ENCODE data around the gene RAB26.
A peak's percentile ranks its signal among the peaks of the same experiment; 100 is the strongest.

The RAB26 gene

DNA sequence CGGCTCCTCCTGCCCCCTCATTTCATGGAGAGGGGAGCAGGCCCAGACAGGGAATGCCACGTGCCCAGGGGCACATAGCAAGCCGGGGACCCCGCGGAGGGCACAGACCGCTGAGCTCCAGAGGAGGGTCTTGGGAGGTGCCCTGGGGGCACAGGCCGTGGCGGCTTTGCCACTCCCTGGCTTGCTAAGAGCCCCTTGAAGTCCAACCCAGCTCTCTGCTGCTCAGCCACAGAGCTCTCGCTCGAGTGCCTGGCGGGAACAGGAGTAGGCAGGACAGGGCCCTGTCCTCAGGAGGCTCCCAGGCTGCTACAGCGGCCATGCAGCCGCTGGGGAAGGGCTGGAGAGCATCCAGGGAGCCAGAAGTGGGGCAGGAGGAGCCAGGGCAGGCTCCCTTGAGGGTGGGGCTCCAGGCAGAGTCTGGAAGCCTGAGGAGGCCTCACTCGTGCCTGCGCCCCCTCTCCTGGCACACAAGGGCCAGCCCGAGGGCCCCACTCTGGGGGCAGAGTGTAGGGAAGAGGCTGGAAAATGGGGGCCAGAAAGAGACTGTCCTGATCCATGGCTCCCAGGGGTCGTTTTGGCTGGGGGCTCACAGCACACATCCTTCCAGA, 4.4 kb upstream of the RAB26 start:
- no peak for DNase-seq (ENCODE audit: low read depth)

DNA sequence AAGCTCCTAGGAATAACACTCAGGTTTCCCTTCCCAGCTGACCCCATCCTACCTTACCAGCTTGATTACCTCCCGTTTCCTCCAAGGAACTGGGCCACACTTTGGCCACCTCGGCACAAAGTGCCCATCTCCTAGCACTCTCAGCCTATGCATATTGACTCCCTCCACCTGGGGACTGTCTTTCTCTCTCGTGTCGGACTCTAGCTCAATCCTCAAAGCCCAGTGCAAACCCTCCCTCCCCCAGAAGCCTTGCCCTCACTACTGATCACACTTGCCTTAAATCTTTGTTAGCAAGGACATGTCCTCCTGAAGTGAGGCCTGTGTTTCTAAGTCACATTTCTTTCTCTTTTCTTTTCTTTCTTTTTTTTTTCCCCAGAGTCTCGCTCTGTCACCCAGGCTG, 2.6 kb upstream of the RAB26 start:
- DNase-seq (ENCODE audit: low read depth), result no peak

DNA sequence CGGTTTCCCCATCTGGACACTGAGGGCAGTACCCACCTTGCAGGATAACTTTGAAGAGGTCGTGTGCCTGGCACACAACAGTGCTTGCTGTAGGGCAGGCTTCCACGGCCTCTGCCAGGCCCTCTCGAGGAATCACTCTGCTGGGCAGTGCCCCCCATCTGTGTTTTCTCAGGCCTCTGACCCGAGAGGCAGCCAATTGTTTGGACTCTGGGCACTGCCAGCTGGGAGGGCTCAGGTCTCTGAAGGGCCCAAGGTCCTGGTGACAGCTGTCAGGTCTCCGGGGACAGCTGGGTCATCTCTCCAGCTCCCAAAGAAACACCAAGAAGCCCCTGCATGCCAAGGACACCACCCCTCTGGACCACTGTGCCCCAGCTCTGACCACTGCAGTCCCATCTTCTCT, 1.0 kb upstream of the RAB26 start:
- DNase-seq (ENCODE audit: low read depth), result no peak

DNA sequence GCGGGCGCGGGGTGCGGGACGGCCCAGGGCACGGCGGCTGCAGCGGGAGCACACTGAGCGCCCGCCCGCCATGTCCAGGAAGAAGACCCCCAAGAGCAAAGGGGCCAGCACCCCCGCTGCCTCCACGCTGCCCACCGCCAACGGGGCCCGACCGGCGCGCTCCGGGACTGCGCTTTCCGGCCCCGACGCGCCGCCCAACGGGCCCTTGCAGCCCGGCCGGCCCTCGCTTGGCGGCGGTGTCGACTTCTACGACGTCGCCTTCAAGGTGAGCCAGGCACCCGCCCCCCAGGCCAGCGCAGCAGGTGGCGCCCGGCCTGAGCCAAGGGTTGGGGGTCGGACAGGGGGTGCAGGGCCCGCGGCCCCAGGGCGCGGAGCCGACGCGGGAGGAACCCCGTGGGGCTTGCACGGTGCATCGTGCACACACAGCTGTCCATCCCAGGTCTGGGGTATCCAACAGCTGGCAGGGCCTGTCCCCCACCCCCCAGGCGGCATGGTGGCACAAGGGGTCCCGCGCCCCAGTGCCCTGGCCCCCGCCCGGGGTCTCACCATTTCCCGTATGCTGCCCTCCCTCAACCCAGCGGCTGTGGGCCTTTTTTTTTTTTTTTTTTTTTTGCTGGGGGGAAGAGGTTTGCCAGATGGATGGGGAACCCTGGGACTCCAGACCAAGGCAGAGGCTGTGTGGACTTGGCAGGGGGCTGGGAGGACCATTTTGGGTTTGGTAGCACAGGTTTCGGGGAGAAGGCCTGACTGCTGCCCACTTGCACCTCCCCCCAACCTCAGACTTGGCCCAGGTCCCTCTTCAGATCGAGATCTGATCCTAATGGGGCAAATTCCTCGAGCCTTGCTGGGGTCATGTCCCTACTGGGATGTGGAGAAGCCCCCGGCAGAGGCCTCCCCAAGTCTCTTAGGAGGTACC, 547 bp downstream of the RAB26 start:
- DNase-seq (ENCODE audit: low read depth), result no peak

DNA sequence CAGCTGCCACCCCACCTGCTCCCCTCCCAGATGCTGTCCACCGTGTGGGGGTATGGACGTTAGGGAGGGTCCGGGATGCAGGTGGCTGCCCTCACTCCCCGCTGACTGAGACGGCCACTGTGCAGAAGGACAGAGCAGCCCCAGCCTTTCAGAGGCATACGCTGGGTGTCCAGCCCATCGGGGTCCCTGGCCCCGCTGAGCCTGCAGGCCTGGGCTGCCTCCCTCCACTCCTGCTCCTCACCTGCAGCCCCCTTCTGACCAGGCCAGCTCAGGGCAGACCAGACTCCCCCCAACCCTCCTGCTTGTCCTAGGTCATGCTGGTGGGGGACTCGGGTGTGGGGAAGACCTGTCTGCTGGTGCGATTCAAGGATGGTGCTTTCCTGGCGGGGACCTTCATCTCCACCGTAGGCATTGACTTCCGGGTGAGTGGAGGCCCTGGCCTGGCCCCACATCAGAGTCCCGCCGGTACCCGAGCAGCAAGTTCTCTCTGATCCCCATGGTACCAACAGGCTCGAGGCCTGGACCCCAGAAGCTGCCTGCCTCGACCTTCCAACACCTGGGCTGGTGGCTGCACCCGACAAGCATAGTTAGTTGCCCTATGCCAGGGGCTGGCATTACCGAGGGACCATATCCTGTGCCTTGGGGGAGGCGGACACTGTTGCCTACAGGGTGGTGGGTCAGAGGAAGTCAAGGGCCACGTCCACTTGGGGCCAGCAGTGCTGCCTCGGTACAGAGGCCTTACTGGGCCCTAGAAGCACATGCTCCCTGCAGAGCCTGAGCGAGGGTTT, 1.4 kb downstream of the RAB26 start:
- DNase-seq (ENCODE audit: low read depth), result no peak

DNA sequence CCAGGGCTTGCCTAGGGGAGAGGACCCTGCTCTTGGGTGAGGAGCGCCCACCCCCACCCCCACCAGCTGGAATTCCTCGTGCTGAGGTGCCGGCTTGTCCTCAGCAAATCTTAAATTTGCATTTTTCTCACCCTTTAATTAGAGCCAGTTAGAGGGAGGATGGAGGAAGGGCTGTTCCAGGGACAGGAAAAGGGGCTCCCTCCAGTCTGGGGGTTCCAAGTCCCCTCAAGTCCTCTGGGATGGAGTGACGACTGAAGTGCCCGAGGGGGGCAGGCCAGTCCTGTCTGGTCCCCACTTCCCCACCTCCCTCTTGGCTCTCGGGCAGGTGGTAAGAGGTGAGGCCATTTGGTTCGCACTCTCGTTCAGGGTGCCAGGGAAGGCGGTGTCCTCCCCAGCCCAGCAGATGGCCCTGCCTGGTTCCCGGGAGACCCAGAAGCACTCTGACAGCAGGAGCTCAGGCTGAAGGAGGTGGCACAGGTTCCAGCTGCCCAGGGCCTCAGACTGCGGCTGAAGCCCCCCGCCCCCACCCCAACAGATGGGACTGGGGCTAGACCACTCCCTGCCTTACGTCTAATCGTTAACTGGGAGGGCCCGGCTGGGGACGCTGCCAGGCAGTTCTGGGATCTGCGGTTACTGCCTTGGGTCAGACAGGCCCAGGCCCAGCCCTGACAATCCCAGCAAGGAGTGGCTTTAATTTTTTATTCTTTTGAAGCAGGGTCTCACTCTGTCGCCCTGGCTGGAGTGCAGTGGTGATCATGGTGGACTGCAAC, 2.2 kb downstream of the RAB26 start:
- DNase-seq (ENCODE audit: low read depth), result no peak

DNA sequence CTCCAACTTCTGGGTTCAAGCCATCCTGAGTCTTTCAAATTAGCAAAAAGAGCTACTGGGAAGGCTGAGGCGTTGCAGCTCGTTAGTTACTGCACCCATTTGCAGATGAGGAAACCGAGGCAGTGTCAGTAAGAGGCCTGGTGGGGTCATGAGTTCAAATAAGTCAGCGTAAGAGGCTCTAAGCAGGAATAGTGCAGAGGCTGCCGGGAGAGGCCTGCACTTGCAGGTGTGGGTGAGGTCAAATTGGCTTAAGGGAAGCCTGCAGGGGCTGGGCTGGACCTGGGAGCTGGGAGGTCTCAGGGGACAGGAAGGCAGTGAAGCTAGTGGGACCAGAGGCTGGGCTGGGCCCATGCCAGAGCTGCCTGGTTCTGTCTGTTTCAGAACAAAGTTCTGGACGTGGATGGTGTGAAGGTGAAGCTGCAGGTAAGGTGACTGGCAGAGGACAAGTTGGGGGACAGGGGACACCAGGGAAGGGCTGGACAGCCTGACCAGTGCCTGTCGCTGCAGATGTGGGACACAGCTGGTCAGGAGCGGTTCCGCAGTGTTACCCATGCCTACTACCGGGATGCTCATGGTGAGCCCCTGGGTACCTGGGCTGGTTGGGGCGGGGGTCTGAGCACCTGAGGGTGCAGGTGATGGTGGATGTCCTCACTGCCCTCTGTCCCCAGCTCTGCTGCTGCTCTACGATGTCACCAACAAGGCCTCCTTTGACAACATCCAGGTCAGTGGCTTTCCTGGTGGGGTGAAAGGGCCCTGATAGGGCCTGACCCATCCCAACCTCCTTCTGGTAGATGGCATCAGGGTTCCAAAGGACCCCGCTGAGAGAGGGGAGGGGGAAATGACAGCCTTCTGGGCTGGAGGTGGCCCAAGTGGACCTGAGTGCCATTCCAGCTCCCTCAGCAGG, 3.0 kb downstream of the RAB26 start:
- no peak for DNase-seq (ENCODE audit: low read depth)

DNA sequence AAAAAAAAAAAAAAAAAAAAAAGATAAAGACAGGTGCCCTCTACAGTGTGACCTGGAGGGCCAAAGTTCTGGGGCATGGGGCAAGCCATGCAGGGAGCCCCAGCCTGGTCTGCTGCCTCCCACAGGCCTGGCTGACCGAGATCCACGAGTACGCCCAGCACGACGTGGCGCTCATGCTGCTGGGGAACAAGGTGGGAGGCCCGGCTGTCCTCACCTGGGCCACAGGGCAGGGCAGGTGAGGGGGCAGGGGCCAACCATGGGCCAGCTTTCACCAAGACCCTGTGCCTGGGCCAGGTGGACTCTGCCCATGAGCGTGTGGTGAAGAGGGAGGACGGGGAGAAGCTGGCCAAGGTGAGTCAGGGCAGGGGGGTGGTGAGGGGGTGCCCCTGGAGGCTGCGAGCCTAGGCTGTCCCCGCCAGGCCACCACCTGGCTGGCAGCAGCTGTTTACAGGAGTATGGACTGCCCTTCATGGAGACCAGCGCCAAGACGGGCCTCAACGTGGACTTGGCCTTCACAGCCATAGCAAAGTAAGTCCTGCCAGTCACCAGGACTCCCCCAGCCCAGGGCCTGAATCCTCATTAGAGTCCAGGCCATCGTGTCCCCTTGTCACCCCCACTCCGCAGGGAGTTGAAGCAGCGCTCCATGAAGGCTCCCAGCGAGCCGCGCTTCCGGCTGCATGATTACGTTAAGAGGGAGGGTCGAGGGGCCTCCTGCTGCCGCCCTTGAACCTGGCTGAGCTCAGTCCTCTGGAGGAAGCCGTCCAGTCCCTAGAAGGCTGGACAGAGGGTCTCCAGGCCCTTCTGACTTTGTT, 4.5 kb downstream of the RAB26 start:
- DNase-seq (ENCODE audit: low read depth), result no peak

DNA sequence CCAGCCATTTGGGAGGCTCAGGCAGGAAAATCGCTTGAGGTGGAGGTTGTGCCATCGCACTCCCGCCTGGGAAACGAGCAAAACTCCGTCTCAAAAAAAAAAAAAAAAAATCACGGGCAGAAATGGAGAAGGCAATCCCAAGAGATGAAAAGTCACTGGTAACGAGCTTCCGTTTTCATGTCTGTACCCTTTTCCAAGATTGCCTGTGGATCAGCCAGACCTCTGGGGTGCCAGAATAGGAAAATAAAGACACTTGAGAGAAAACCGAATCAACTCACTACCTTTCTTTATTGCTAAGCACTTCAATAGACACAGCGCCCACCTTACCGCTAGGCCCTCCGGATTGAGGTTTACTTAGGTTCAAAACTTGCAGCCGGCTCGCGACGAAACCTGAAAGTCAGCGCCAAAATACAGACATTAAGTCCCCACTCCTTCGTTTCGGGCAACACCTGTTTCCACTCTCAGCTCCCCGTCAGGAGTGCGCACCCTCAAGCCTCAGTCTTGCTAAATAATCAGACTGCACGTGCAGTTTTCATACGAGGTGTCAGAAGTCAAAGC, 6.2 kb downstream of the RAB26 start:
- peak; percentile 42 for DNase-seq (ENCODE audit: low read depth)

DNA sequence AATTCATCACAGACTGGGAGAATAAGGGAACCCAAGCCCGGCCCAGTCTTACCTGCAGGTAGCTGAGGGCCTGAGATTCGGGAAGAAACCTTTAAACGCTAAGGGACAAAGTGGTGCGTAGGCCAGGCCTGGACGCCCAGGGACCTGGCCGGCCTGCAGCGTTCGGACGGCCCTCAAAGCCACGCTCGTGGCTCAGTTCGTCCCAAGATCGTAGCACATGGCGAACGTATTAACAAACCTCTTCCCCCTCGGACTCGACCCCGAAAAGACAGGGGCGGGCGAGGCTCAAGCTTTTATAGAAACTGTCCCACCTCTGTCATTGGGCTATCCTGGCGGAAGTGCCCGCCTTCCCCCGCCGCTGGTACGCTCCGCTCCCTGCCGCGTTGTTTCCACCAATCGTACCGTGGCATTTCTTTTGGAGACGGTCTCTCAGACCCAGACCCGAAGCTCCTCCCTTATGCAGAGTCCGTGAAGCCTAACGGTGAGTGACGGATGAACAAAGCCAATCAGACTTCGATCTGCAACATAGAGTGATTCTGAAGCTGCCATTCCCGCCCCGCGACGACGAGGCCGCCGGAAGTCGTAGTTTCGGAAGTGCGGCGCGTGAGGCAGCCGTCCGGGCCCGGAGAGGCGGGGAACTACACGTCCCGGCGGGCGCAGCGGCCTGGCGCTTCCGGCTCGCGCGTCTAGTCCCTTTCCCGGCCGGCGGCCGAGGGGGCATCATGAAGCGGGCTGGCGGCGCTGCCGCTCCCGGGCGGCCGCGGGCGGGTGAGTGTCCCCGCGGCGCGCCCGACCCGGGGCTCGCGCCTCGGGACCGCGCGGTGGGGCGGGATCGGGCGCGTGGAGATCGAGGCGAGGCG, 6.9 kb downstream of the RAB26 start, which contains the start of gene TRAF7:
TSS of gene TRAF7 (plus strand) at position 692 of the 860 bp plus-strand sequence. CDS start 8,139 bp downstream, outside the sequence.
- peak; percentile 86 for DNase-seq (ENCODE audit: low read depth)

DNA sequence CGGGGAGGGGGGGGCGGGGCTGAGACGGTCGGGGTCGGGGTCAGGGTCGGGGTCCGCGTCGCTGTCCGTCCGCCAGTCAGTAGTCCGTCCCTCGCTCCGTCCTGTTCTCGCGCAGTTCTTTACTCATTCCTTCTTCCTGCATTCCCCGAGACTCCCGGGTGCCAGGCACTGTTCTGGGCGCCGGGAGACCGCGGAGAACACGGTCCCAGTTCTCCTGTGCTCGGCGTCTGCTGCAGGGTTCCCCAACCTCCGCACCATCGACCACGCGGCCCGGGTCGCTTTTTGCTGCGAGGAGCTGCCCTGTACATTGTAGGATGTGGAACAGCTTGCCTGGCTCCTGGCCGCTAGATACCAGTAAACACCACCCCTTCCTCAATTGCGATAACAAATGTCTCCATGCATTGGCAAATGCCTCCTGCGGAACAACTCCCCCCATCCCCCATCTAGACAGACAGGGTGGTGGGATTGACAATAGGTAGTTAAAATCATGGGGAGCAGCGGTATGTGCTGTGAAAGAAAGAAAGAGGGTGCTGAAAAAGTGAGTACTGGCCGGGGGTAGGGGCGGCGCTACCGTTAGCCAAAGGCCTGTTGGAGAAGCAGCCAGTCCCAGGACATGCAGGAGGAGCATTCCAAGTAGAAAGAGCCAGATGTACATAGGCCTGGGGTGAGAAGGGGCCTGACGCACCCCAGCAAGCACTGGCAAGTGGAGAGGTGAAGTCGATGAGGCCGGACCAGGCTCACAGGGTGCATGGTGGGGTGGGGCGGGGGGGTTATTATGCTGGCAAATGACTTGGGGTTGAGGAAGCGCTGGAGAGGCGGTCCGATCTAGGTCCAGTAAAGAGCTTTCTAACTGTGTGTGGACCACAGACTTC, 7.8 kb downstream of the RAB26 start:
- DNase-seq (ENCODE audit: low read depth), result no peak

DNA sequence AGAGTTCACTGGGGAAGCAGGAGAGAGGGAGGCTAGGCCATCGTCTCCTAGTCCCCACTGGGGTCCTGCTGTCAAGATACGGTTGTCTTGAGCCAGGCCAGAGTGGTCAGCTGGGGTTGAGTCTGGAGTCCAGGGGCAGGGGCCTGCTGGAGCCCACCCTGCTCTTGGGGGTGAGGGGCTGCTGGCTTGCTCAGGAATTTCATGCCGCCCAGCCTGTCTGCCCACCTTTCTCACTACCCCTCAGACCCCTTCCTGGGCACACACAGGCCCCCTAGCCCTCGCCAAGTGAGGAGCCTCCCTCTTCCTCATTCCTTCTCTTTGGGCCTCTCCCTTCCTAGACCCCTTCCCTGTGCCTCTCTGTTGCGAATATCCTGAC, 8.4 kb downstream of the RAB26 start:
- DNase-seq (ENCODE audit: low read depth), result no peak

DNA sequence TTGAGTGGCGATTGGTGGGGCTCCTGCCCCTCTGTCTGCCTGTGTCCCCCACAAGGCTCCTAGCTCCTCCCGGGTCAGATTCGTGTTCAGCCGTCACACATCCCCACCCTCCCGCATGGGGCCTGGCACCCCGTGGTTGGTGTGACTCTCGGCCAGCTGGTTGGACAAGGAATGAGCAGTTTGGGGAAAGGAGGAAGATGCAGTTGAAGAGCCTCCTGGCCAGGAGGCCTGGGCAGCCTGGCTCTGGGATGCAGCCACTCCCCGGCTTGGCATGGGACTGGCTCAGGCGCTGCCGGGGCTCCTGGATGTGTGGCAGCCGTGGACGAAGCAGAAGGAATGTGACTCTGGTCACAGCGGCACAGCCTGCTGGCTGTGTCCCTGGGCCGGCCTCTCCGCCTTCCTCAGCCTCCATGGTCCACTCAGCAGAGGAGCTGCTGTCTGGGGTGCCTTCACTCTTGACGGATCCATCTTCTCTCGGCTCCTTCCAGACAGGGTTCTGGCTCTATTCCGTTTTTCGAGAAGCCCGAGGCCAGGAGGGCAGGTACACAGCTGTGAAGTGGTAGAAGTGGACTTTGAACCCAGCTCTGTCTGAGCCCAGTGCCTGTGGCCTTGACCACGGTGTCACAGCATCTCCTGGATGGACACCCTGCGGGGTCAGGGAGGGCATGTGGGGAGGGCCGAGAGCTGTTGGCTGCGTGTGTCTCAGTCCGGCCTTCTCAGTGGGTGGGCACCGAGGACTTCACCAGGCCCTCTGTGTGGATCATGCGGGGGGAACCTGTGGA, 9.2 kb downstream of the RAB26 start:
- DNase-seq (ENCODE audit: low read depth), result no peak

DNA sequence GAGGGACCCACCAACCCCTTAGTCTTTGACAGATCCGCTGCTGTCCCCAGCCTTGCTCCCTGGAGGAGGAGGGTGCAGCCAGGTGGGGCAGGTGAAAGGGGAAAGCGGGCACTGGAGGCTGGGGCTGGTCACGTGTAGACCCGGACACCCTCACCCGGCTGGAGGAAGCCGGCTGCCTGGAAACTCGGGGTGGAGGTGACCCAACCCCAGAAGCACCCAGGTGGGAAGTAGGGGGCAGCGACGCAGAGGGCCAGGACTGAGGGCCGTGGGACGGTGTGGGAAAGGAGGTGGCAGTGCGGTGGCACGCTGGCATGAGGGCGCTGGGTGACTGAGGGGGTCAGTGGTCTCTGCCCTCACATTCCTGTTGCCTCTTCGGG, 9.8 kb downstream of the RAB26 start:
- no peak for DNase-seq (ENCODE audit: low read depth)

DNA sequence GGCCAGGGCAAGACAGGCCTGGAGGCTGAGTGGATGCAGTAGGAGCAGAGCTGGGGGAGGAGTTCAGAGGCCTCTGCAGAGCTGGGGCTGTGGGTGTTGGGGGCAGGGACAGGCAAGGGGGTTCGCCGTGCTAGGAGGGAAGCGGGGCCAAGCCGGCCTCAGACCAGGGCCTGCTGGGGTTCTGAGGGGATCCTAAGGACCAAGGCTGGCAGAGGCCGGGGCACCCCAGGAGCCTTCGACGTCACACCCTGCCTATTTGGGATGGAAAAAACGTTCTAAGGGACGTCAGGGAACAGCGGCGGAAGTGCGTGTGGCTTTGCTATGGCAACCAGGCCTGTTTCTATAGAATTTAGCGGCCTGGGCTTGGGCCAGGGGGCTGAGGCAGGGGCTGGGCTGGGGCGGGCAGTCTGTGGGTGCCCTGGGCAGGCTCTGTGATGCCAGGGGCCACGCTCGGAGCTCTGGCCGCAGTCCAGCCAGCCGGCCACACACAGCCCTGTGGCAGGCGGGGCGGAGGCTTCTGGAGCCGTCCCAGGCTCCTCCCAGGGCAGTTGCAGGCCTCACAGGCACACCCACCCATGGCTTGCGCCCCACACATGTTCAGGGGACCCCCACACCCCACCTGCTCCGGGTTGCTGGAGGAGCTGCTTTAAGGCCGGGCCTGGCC, 10.9 kb downstream of the RAB26 start:
- DNase-seq (ENCODE audit: low read depth), result no peak

DNA sequence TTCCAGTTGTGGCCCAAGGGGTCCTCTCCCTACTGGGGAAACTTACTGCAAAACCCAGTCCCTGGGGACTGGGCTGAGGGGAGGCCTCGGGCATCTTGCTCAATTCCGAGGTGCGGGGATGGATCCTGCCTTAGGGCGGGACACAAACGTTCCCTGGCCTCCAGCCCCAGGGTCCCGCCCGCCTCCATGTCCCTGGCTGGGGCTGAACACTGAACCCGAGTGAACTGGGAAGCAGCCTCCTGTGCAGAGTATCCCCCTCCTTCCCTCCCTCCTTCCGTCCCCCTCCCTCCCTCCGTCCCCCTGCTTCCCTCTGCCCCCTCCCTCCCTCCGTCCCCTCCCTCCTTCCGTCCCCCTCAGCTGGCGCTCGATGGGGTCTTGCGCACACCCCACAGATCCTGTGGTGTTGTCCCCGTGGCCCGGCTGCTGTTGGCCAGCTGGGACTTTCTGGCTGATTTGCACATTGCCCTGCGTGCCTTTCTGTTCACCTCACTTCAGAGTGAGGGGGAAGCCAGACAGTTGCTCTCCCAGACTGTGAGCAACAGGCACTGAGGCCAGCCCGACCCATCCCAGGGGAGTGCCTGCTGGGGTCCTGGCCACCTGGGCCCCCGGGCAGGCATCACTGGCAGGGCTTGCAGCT, 12.6 kb downstream of the RAB26 start:
- DNase-seq (ENCODE audit: low read depth), result no peak
